ENCODE measurements around the gene ISG20L2.
"Not testable (repeated sequence)": the region's sequence is repeated elsewhere in the genome, so short reads cannot be mapped to it uniquely, and the experiment has no call there.

Gene ISG20L2, protein sequence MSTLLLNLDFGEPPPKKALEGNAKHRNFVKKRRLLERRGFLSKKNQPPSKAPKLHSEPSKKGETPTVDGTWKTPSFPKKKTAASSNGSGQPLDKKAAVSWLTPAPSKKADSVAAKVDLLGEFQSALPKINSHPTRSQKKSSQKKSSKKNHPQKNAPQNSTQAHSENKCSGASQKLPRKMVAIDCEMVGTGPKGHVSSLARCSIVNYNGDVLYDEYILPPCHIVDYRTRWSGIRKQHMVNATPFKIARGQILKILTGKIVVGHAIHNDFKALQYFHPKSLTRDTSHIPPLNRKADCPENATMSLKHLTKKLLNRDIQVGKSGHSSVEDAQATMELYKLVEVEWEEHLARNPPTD

DNA sequence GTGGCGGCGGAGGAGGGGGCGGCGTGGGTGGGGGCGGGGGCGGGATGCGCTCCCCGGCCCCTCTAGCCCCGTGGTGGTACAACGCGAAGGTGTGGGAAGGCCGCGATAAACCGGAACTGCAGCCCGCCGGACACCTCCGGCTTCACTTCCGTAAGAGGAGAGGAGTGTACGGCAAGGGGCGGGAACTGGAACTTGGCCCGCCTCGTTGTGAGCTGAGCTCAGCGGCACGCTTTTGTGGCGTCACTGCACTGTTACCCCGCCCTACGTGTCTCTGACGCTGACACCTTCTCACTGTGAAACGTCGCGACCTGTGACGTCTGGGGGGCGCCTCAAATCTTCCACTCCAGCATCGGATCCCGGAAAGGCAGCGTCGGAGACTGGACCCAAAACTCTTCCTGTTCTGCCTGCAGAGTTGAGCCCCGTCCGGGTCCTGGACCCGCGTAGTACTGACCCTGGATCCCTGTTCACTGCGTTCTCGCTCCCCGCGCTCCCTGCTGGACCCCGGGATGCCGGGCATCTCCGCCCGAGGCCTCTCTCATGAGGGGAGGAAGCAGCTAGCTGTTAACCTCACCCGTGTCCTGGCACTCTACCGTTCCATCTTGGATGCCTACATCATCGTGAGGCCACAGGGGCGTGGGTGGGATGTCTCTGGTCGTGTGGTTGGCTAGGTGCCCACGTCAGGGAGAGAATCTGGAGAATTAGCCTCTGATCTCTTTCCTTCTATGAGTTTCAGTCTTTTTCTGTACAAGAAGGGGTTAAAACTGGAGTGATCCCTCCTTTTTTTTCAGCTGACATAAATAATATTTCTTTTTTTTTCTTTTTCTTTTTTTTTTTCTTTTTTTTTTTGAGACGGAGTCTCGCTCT lies at the start of gene ISG20L2:
Gene ISG20L2, minus strand, starts transcription at position 168 of the 864 bp plus-strand sequence. CDS start 1,114 bp downstream, outside the sequence.
- peak; percentile 96 for DNase-seq

DNA sequence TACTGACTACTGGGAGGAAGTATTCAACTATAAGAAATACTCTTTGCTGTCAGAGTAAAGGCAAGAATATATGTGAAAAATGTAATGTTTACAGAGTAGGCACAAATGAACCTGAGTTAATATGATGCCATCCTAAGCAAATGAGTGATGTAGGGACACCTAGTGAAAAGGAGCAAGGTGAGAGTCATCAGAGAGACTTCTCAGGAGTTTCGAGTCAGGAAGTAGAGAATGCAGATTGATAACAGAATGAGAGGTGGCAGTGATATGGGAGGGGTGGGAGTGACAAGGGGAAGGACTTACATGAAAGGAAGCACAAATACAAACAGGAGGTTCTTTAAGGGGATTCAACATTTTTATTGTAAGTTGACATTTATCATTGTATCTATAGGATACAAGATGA lies 49.0 kb upstream of the ISG20L2 start:
- no peak for DNase-seq

DNA sequence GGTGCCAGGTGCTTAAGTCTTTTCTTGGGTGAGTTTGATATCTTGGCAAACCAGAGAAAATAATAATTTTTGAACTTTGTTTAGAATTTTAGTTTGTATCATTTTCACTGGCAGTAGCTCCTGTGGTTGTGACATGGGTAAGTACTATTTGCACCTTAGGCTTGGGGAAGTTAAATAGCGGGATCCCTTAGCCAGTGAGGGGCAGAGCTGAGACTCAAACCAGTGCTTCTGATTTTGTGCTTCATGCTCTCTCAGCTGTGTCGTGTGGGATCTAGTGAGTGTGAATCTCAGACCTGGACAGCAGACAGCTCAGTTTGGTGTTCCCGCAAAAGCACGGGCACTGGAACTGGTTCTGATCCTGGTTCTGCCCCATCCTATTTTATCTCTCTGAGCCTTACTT lies 48.4 kb upstream of the ISG20L2 start:
- DNase-seq, result no peak

DNA sequence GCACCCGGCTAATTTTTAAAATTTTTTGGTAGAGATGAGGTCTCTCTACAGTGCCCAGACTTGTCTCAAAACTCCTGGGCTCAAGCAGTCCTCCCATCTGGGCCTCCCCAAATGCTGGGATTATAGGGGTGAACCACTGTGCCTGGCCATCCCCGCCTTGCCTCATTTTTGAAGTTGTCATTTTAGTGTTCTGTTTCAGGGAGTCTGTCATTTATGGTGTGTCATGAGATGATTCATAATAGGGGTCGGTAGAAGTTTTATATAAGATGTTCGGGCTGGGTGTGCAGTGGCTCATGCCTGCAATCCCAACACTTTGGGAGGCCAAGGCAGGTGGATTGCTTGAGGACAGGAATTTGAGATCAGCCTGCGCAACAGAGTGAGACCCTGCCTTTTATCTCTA lies 47.2 kb upstream of the ISG20L2 start:
- no peak for DNase-seq

DNA sequence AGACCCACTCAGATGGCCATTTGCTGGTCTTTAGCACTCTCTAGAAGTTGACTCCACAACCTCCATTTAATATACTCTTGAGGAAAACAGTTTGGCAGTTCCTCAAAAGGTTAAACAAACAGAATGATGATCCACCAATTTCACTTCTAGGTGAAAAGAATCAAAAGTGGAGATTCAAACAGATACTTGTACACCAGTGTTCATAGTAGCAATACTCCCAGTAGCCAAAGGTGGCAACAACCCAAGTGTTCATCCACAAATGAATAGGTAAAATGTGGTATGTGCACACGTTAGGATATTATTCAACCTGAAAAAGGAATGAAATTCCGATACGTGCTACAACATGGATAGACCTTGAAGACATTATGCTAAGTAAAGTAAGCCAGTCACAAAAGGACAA lies 45.0 kb upstream of the ISG20L2 start:
- no peak for DNase-seq

DNA sequence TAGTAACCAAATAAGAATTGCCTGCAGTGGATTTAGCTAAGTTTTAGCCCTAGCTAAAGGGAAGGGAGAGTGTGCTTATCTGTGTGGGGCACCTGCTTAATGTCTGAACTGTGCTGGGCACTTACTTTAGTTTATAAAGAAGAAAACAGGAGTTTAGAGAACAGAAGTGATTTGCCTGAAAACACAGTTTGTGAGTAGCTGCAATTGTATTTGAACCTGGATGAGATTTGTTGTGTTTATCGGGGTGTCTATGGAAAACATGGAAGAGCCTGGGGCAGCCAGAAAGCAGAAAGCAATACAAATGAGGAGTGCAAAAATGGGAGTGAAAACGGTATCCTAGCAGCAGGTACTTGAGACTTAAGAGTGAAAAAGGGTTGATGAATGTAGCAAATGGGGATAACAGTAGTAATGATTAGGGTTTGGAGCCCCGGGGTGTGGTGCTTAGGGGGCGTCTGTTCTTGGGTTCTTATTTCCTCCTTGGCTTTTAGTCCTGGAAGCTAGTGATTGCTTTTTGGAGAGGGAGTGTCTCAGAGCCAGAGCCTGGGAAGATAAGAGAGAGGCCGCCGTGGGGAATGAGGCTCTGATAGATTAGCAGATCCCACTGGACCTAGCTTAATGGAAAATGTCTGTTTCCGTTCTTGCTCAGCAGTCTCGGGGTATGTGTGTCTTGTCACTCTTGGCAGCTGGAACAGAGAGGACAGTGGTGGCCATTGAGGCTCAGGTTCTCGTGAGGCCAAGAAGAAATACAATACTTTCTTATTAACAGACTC lies 44.3 kb upstream of the ISG20L2 start:
- no peak for DNase-seq

DNA sequence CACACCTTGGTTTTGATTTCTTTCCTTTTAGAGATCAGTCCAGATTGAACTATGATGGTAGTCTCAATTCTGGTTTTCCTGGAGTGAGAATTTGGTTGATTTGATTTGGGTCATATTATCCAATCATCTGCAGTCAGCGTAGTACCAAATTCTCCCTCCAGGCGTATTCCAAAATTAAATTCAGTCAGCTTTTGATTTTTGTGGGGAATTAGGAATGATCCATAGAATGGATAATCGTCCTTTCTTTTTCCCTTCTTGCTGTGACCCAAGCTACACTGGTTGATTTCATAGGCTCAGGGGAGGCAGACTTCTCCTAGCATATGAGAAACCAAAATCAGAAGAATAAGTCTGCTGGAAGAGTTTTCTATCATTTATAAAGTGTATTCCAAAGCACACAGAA lies 43.7 kb upstream of the ISG20L2 start:
- DNase-seq, result no peak

DNA sequence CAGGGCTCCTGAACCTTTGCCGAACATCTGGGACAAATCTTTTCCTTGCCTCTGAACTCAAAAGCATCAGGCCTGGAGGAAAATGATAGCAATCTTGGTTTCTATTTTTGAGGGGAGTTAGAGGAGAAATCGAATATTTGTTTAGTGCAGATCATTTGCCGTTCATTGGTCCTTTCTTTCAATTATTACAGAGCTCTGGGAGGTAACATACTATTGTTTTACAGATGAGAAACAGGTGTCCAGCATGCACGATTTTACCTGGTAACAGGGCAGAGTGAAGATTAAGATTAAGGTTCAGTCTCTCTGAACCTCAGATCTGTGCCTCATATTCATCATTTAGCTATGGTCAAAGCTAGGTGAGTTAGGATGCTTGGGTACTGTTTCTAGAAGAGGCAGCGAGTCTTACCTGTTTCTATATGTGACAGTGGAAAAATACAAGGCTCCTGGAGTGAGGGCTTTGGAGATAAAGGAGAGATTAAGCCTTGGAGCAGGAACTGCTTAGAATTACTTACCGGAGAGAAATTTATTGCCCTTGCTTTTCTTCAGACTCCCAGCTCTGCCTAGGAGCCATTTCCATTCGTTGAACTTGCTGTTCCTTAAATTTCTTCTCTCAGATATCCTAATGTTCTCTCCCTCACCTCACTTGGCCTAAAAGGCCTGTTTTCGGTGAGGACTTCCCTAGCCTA lies 40.2 kb upstream of the ISG20L2 start:
- no peak for DNase-seq

DNA sequence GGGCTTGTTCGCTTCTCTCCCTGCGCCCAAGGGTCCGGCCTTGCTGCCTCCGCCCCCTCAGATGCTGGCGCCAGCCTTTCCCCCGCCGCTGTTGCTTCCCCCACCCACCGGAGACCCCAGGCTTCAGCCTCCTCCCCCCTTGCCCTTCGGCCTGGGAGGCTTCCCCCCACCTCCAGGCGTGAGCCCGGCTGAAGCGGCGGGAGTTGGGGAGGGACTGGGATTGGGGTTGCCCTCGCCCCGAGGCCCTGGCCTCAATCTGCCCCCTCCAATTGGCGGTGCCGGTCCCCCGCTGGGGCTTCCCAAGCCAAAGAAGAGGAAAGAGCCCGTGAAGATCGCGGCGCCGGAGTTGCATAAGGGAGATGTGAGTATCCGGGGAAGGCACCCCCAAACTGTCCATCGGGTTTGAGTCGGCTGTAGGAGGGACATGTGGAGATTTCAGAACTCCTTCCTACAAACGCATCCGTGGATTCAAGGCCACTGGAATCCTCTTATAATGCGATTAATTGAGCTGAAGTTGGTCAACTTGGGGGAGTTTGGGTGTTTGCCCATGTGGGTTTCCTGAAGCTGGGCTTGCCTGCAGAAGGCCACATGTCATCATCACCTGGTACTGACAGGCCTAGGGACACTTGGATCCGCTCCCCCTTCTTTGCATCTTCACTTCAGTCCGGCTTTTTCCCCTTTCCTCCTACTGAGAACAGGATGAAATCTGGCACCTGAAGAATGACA lies 39.5 kb upstream of the ISG20L2 start:
- DNase-seq, result peak; percentile 55

DNA sequence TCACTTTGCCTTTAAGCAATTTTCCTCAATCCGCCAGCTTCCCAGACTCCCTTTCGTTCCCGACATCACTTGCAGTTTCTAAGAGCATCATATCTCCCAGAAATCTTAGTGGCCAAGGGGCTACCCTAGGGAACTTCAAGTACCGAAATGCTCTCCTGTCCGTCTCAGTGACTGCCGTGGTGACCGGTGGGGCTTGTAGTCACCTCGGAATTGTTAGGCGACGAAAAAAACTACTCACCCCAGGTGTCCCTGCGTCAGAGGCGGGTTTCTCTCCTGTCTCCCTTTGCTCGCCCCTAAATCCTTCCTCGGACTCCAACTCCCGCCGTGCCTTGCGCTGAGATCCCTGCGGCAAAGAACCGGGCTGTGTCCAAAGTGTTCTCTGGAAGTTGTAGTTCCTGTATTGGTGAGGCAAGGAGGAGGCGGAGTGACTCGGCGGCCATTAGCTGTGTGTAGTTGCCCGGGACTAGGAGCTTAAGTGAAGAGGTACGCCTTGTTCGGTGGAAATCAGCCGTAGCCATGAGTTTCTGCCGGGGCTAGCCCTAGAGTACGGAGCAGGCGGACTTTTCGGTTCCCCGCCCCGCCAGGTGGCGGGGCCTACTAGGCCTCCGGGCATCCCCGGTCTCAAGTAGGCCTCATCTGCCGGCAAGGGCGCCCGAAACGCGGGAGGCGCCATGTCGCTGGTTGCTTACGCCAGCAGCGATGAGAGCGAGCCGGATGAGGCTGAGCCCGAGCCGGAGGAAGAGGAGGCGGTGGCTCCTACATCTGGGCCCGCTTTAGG lies 38.7 kb upstream of the ISG20L2 start, which contains the start of gene PRCC:
Gene PRCC, plus strand, starts transcription at position 435 of the 778 bp plus-strand sequence. Its CDS starts 237 bp downstream, at position 672.
- peak; percentile 97 for DNase-seq

DNA sequence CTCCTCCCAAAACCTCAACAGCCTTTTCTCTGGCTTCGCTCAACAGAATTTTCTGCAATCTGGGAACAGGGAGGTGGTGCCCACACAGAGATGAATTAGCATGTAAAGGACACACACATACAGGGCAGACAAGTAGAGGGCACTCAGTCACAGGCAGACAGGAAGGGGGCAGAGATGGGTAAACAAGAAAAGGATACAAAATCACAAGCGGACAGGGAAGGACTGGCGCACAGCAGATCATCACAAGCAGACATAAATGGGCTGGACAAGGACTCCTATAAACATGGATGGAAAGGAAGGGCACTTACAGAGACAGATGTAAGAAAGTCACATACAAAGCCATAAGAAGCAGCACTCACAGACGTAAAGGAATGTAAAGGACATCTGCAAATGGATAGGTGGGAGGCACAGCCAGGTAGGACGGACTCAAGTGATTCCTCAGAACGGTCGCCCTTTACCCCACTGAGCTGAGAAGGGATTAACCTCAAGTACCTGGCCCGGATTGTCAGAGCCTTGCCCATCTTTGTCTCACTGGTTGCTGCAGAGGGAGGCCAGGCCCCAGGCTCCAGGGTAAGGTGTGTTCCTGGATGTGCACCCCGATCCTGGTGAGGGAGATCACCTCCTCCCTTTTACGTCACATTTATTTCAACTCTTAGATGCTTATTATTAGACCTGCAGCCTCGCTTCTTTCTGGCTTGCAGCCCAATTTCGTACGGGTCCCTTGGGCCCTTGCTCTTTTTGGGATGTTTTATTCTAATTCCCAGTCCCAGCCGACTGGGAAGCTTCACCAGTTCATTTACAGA lies 37.9 kb upstream of the ISG20L2 start:
- no peak for DNase-seq

DNA sequence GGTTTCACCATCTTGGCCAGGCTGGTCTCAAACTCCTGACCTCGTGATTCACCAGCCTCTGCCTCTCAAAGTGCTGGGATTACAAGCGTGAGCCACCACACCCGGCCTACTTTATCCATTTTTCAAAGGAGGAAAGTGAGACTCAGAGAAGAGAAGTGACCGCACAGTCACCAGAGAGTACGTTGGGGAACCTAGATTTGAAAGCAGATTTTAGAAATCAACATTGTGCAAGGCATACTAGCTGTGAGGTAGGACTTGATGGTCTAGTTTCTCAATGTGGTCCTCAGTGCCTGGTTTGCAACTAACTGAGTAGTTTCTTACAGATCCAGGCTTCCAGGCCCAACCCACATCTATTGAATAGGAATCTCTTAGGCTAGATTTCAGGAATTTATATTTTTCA lies 37.1 kb upstream of the ISG20L2 start:
- DNase-seq, result no peak

DNA sequence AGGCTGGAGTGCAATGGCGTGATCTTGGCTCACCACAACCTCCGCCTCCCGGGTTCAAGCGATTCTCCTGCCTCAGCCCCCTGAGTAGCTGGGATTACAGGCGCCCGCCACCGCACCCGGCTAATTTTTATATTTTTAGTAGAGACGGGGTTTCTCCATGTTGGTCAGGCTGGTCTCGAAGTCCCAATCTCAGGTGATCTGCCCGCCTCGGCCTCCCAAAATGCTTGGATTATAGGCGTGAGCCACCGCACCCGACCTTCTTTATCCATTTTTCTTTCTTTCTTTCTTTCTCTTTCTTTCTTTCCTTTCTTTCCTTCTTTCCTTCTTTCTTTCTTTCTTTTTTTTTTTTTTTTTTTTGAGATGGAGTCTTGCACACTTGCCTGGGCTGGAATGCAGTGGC lies 36.6 kb upstream of the ISG20L2 start:
- DNase-seq, result not testable (repeated sequence)

DNA sequence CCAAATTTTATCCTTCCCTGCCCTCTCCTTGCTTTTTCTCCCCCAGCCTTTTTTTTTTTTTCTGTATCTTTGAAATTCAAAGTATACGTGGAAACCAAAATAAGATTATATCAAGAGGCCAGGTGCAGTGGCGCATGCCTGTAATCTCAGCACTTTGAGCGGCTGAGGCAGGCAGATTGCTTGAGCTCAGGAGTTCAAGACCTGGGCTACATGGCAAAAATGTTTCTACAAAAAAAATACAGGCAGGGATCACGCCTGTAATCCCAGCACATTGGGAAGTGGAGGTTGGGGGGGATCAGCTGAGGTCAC lies 32.2 kb upstream of the ISG20L2 start:
- no peak for DNase-seq

DNA sequence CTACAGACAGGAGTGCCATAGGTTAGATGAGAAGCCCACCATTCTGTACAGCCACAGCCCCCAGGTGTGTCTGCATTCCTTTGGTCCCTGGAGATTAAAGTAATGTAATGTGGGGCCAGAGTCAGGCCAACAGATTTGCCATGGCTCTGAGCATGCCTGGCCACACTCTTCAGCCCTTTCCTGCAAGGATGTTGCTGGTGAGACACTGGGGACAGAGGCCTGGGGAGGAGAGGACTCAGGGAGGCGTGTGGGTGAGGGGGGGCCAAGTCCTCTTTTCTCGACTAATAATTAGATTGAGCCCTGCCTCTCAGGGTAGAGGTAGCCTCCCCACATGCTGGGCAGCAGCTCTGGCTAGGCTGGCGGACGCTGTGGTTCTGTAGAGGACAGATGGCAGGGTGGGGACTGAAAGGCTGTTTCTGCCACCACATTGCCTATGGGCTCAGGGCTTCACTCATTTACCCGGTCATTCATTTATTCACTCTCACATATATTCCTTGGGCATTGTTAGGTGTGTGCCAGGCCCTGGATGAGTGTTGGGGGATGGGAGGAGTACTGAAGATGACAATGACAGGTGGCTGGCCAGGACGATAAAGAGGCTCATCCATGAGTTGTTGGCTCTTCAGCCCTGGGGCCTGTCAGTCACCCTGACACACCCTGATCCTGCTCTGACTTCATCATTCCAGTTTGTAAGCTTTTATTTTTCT lies 31.7 kb upstream of the ISG20L2 start:
- no peak for DNase-seq

DNA sequence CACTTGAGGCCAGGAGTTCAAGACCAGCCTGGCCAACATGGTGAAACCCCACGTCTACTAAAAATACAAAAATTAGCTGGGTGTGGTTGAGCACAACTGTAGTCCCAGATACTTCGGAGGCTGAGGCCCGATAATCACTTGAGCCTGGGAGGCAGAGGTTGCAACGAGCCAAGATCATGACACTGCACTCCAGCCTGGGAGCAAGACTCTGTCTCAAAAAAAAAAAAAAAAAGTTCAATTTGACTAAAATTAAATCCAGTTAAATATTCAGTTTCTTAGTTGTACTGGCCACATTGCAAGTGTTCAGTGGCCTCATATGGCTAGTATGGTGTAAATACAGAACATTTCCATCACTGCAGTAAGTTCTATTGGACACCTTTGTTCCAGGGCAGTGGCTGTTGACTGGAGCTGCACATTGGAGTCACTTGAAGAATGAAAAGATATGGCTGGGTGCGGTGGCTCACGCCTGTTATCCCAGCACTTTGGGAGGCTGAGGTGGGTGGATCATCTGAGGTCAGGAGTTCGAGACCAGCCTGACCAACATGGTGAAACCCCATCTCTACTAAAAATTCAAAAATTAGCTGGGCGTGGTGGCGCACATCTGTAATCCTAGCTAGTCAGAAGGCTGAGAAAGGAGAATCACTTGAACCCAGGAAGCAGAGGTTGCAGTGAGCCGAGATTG lies 29.1 kb upstream of the ISG20L2 start:
- DNase-seq, result not testable (repeated sequence)

DNA sequence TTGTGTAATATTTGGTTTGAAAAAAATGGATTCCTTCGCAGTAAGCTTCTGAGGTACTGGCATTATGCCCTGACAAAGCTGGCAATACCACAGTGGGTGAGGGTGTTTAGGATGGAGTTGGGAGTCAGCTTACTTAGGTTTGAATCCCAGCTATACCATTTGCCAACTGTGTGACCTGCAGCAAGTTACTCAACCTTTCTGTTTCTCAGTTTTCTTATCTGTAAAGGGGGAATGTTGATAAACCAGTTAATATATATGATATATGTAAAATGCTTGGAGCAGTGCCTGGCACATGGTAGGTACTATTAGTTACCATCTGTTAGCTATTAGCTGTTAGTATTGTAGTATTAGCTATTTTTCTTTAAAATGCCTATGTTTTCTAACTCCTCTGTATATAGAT lies 27.8 kb upstream of the ISG20L2 start:
- no peak for DNase-seq

DNA sequence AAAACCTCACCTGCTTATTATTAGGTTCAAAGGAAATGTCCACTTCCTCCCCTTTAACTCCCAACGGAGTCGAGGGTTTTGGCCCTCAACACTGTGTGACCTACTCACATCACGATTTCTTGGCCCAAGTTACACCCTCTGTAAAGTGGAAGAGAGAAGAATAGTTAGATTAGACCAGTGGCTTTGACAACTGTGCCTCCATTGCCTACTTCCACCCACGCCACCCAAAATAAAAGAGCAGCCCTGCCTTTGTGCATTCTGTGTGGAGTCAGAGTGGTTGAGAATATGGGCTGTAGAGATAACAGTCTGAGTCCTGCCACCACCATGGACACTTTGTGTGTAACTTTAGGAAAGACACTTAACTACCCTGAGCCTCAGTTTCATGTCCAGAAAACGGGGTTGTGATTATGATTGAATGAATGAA lies 27.0 kb upstream of the ISG20L2 start:
- DNase-seq, result no peak

DNA sequence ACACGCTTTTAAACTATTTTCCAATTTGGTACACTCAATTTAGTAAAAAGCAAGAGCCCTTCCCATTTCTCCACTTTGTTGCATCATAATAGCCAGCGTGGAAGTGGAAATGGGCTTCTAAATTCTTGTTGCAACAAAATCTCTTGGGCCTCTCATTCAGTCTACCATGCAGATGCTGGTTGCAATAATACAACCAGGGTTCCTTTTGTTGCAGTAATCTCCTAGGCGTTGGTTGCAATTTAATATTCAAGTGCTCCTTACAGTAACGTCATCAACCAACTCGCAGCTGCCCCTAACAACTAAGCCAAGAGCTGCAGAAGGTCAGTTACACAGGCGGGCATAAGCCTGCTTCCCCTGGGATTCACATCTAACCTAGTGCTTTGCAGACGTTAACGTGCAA lies 25.7 kb upstream of the ISG20L2 start:
- DNase-seq, result no peak

Data from activated naive CD4-positive, alpha-beta T cell treated with Interleukin-2 at 50 U/mL for 16 hours (primary cell).